ENCODE results near the gene UTP15. TPM values are rescaled to one million over a fixed set of nuclear protein-coding genes. Genes with fewer than 3 reads are reported as not detected.

UTP15 gene
- 14.5 and 18.9 TPM in 2 replicates for total RNA-seq

GRCh38 chr5:73565139-73565968 is at the start of gene UTP15, which contains the start of gene ANKRA2:
UTP15 (plus strand) TSS chr5:73565743; CDS start chr5:73567345, 1,602 bp downstream.
ANKRA2 (minus strand) TSS chr5:73565639; CDS start chr5:73562881, 2,758 bp downstream.

GRCh38 chr5:73625944-73626811 is 60.6 kb downstream of the UTP15 start, which contains the start of gene ARHGEF28:
ARHGEF28 (plus strand) TSS chr5:73626196; CDS start chr5:73684852, 58,656 bp downstream.

Other genes starting within 250 kb of the UTP15 start
- 0.28 and 0.65 TPM in 2 replicates for gene FOXD1, start 117.0 kb upstream of the UTP15 start, total RNA-seq
- 201 and 214 TPM in 2 replicates for gene BTF3, start 67.3 kb upstream of the UTP15 start, total RNA-seq
- gene ANKRA2, start 104 bp upstream of the UTP15 start, total RNA-seq = 15.3 and 24.9 TPM in 2 replicates
- 10.4 and 15.9 TPM in 2 replicates for gene ARHGEF28, start 60.5 kb downstream of the UTP15 start, total RNA-seq

Measured in smooth muscle cell of bladder (primary cell).